MCF 10A (cell line): ENCODE results near the gene QSOX2. TPM values are rescaled to one million over a fixed set of nuclear protein-coding genes. Genes with fewer than 3 reads are reported as not detected.

Experiments used
- BruUV-seq: library from RNA; stranded (reverse); fragments of 400-500 nt; replicated peaks from 2 replicates; lab custom pipeline; 2021; lab: Mats Ljungman, UMichigan
- CTCF ChIA-PET: fragments of 300-600 bp; sonication (Branson Sonifier 250); formaldehyde crosslinking; extraction: SDS; loops from one replicate; lab custom pipeline; 2021; ENCODE audit warnings: antibody characterized with exemption, inconsistent platforms; lab: Yijun Ruan, JAX
- POLR2A ChIA-PET: fragments of 300-600, 350-650 bp; sonication (Branson Sonifier 250); formaldehyde crosslinking; extraction: SDS; loops from one replicate; lab custom pipeline; 2020; ENCODE audit warnings: antibody characterized with exemption, inconsistent platforms; lab: Yijun Ruan, JAX
- DNase-seq: peaks from one replicate; pipeline ENCODE4 v3.0.0-alpha.2; 2018; ENCODE audit not compliant: unreplicated experiment
- H3K27ac Mint-ChIP-seq: one replicate; pipeline ENCODE4 v1.8.0; 2022; ENCODE audit warnings: mild to moderate bottlenecking, low read depth, mixed read lengths; ENCODE audit not compliant: unreplicated experiment
- H3K27me3 Mint-ChIP-seq: one replicate; pipeline ENCODE4 v1.8.0; 2022; ENCODE audit warnings: mixed read lengths; ENCODE audit not compliant: insufficient read depth, unreplicated experiment
- H3K36me3 Mint-ChIP-seq: one replicate; pipeline ENCODE4 v1.8.0; 2022; ENCODE audit warnings: mild to moderate bottlenecking, moderate library complexity, mixed read lengths; ENCODE audit not compliant: insufficient read depth, unreplicated experiment
- H3K4me1 Mint-ChIP-seq: one replicate; pipeline ENCODE4 v1.8.0; 2022; ENCODE audit warnings: mixed read lengths; ENCODE audit not compliant: insufficient read depth, unreplicated experiment
- H3K4me3 Mint-ChIP-seq: one replicate; pipeline ENCODE4 v1.8.0; 2022; ENCODE audit warnings: mild to moderate bottlenecking, moderate library complexity, mixed read lengths; ENCODE audit not compliant: unreplicated experiment
- H3K9me3 Mint-ChIP-seq: one replicate; pipeline ENCODE4 v1.8.0; 2022; ENCODE audit warnings: mixed read lengths; ENCODE audit not compliant: unreplicated experiment
- intact Hi-C: fragments of 100-400 bp; cut with micrococcal nuclease; formaldehyde crosslinking; loops from 2 replicates; pipeline ENCODE4 v1.14.1; 2022
- total RNA-seq: library from RNA; stranded (reverse); gene quantifications from 2 replicates; pipeline ENCODE4 v1.2.3, GENCODE V29; 2022
- TF ChIP-seq, protein P1 (sequence below): fragments of 200-600 bp; IDR thresholded peaks from one replicate; pipeline ENCODE4 v1.8.0; 2022; ENCODE audit warnings: antibody characterized with exemption, mild to moderate bottlenecking; ENCODE audit not compliant: unreplicated experiment

QSOX2 gene
- total RNA-seq, 1 experiment from 2014 or later = 27.7 TPM

DNA sequence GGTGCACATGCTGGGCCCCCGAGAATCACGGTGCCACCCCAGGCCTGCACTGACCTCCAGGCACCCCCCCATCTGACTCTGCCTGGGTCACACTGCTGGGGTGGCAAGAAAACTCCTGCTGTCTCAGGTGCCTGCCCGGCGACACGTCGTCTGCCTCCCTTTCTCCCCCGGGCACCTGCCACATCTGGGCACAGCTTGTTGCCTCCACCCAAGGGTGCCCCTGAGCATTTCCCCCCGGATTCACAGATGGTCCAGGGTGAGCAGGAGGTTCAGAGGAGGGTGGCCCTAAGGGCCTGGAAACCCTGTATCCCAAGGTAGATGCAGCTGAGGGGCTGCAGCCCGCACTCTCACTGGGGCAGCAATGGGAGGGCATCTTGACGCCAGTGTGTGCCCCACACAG is 14.9 kb upstream of the QSOX2 start:
- BruUV-seq = no TSS peak
- Mint-ChIP-seq H3K4me3 (no peak overlapping the region), H3K36me3 (no peaks in the 10 kb centered on the region), H3K27ac (no peak overlapping the region), H3K4me1 (no peaks in the 10 kb centered on the region), H3K27me3 (no peaks in the 10 kb centered on the region), H3K9me3 (no peaks in the 10 kb centered on the region)
- DNase-seq = no peak
- CTCF ChIA-PET = interaction anchor here (0.6 kb wide), 2 partner anchors 21 to 465 kb away, joined by 3 read pairs; no protein-coding TSS in a partner anchor
- intact Hi-C loops = no loop called here
- TF ChIP-seq, protein P1, sequence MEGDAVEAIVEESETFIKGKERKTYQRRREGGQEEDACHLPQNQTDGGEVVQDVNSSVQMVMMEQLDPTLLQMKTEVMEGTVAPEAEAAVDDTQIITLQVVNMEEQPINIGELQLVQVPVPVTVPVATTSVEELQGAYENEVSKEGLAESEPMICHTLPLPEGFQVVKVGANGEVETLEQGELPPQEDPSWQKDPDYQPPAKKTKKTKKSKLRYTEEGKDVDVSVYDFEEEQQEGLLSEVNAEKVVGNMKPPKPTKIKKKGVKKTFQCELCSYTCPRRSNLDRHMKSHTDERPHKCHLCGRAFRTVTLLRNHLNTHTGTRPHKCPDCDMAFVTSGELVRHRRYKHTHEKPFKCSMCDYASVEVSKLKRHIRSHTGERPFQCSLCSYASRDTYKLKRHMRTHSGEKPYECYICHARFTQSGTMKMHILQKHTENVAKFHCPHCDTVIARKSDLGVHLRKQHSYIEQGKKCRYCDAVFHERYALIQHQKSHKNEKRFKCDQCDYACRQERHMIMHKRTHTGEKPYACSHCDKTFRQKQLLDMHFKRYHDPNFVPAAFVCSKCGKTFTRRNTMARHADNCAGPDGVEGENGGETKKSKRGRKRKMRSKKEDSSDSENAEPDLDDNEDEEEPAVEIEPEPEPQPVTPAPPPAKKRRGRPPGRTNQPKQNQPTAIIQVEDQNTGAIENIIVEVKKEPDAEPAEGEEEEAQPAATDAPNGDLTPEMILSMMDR = no peak
- POLR2A ChIA-PET = no interaction called here

DNA sequence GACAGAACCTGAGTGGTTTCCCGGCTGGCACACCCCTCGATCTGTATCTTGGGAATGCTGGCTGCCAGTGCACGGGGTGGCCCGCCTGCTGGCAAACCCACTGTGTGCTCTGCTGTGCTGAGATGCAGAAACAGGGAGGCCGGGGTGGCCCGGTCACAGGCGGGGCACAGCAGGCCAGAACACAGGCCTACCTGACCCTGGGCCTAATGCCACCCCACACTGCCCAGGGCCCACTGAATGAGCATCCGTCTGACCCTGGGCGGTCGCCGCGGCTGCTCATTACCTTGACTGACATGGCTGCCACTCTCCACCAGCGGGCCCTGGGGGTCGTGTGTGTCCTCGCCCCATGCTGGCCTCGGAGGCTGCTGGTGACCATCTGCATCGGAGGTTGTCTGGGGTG is 14.2 kb upstream of the QSOX2 start:
- ChIA-PET CTCF (no interaction called here), POLR2A (no interaction called here)
- BruUV-seq = no TSS peak
- intact Hi-C loops = no loop called here
- no peaks in the 10 kb centered on the region for H3K9me3 Mint-ChIP-seq
- no peaks in the 10 kb centered on the region for H3K27me3 Mint-ChIP-seq
- TF ChIP-seq, protein P1 = no peak
- no peak for DNase-seq
- H3K27ac Mint-ChIP-seq = no peak overlapping the region
- H3K36me3 Mint-ChIP-seq = no peaks in the 10 kb centered on the region
- peaks cover 5% of the 10 kb centered on the region for H3K4me1 Mint-ChIP-seq
- no peak overlapping the region for H3K4me3 Mint-ChIP-seq

DNA sequence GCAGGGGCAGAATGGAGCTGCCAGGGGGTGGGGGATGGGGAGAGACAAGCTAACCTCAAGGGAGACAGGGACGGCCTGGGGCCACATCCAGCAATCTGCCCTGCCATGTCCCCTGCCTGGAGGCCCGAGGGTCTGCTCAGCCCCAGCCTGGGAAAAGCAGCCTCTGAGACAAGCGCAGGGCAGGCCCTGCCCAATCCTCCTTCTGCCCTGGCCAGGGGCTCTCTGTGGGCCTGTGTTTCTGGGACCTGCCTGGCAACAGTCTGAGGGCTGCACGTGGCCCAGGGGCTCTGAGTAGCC is 13.9 kb upstream of the QSOX2 start:
- Mint-ChIP-seq H3K4me1 (peaks cover 7% of the 10 kb centered on the region), H3K4me3 (no peak overlapping the region), H3K27me3 (no peaks in the 10 kb centered on the region), H3K9me3 (no peaks in the 10 kb centered on the region), H3K36me3 (no peaks in the 10 kb centered on the region), H3K27ac (no peak overlapping the region)
- ChIA-PET POLR2A (no interaction called here), CTCF (no interaction called here)
- BruUV-seq = no TSS peak
- TF ChIP-seq, protein P1 = no peak
- intact Hi-C loops = no loop called here
- no peak for DNase-seq

DNA sequence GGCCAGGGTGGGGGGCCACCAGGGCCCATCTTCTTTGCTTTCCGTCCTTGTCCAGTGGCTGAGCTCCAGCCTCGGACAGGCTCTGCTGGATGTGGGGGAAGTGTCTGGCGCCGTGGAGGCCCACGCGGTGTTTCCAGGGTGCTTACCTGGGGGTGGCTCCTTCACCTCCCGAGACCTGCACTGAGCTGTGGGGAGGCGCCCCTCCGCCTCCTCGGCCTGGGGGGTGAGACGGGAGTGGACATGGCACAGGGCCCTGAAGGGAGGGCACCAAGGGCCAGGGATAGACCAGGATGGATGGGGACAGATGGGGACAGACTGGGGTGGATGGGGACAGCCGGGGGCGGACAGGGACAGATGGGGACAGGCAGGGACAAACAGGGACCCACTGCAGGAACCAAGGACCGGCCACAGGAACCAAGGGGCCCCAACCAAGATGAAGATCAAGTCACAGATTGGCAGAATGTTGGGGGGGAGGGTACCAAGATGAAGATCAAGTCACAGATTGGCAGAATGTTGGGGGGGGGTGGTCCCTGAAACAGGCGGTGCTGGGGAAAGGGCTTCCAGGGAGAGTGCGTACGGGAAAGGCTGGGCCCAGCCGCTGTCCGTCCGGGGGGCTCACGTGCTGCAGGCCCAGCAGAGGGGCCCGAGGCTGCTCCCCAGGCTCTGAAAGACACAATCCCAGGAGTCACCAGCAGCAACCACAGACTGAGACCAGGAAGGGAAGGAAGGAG is 13.3 kb upstream of the QSOX2 start:
- intact Hi-C loops = no loop called here
- no TSS peak for BruUV-seq
- H3K4me1 Mint-ChIP-seq = peaks cover 7% of the 10 kb centered on the region
- H3K27me3 Mint-ChIP-seq = no peaks in the 10 kb centered on the region
- TF ChIP-seq, protein P1 = no peak
- no peak overlapping the region for H3K4me3 Mint-ChIP-seq
- CTCF ChIA-PET = interaction anchor here (1.0 kb wide), 1 partner anchor 10 kb away, joined by 5 read pairs; no protein-coding TSS in a partner anchor
- POLR2A ChIA-PET = no interaction called here
- DNase-seq = no peak
- H3K9me3 Mint-ChIP-seq = no peaks in the 10 kb centered on the region
- no peaks in the 10 kb centered on the region for H3K36me3 Mint-ChIP-seq
- H3K27ac Mint-ChIP-seq = no peak overlapping the region
